Measurements from ENCODE around the gene BSN.
A peak's percentile ranks its signal among the peaks of the same experiment; 100 is the strongest.
"Not testable (repeated sequence)": the region's sequence is repeated elsewhere in the genome, so short reads cannot be mapped to it uniquely, and the experiment has no call there.

The BSN gene

GRCh38 chr3:49674497-49674983, 120.3 kb downstream of the BSN start:
- no peak for DNase-seq (ENCODE audit: low read depth)

- no peak for DNase-seq (ENCODE audit: low read depth)
These were observed 121.6 kb downstream of the BSN start for GRCh38 chr3:49675912-49676311.

- no peak for DNase-seq (ENCODE audit: low read depth)
These were observed 126.4 kb downstream of the BSN start for GRCh38 chr3:49680493-49681231.

GRCh38 chr3:49681232-49681522, 126.9 kb downstream of the BSN start:
- DNase-seq (ENCODE audit: low read depth): no peak

GRCh38 chr3:49681543-49681942, 127.3 kb downstream of the BSN start:
- no peak for DNase-seq (ENCODE audit: low read depth)

GRCh38 chr3:49683162-49683561, 128.9 kb downstream of the BSN start:
- DNase-seq (ENCODE audit: low read depth): no peak

GRCh38 chr3:49684453-49684852, 130.2 kb downstream of the BSN start:
- DNase-seq (ENCODE audit: low read depth): not testable (repeated sequence)

- not testable (repeated sequence) for DNase-seq (ENCODE audit: low read depth)
These were observed 130.8 kb downstream of the BSN start for GRCh38 chr3:49685103-49685502.

GRCh38 chr3:49685846-49686245, 131.6 kb downstream of the BSN start:
- DNase-seq (ENCODE audit: low read depth): not testable (repeated sequence)

GRCh38 chr3:49686346-49686745, 132.1 kb downstream of the BSN start:
- not testable (repeated sequence) for DNase-seq (ENCODE audit: low read depth)

GRCh38 chr3:49686769-49687423, 132.6 kb downstream of the BSN start:
- not testable (repeated sequence) for DNase-seq (ENCODE audit: low read depth)

- DNase-seq (ENCODE audit: low read depth): not testable (repeated sequence)
These were observed 133.1 kb downstream of the BSN start for GRCh38 chr3:49687424-49687795.

GRCh38 chr3:49688338-49689045, 134.2 kb downstream of the BSN start:
- DNase-seq (ENCODE audit: low read depth): not testable (repeated sequence)

GRCh38 chr3:49689046-49689907, 135.0 kb downstream of the BSN start, which contains the start of the genes MST1 and RNF123:
Gene MST1, minus strand, starts transcription at chr3:49689474. Its CDS starts 783 bp downstream, at chr3:49688691.
Gene RNF123, plus strand, starts transcription at chr3:49689557. Its CDS starts 1,609 bp downstream, at chr3:49691166.
- DNase-seq (ENCODE audit: low read depth): peak; percentile 87

- DNase-seq (ENCODE audit: low read depth): not testable (repeated sequence)
These were observed 135.8 kb downstream of the BSN start for GRCh38 chr3:49689908-49690624.

- not testable (repeated sequence) for DNase-seq (ENCODE audit: low read depth)
These were observed 136.6 kb downstream of the BSN start for GRCh38 chr3:49690856-49691255.

GRCh38 chr3:49691481-49691880, 137.2 kb downstream of the BSN start:
- DNase-seq (ENCODE audit: low read depth): not testable (repeated sequence)

GRCh38 chr3:49694409-49695070, 140.3 kb downstream of the BSN start:
- not testable (repeated sequence) for DNase-seq (ENCODE audit: low read depth)

GRCh38 chr3:49695350-49696015, 141.2 kb downstream of the BSN start:
- not testable (repeated sequence) for DNase-seq (ENCODE audit: low read depth)

Measured in activated gamma-delta T cell treated with anti-CD3 and anti-CD28 coated beads, Interleukin-2, amount 50 U/mL, for 16 hours (primary cell).